Karpas-422 (cell line): ENCODE results near the gene RHBG. TPM values are rescaled to one million over a fixed set of nuclear protein-coding genes. Genes with fewer than 3 reads are reported as not detected.

ENCODE experiments used
- DNase-seq: peaks from one replicate; pipeline ENCODE4 v3.0.0-alpha.2; 2015
- H2AFZ ChIP-seq: fragments of 200-600 bp; sonication (generic); 2 replicates; pipeline ENCODE4 v1.6.1; 2014; ENCODE audit warnings: antibody characterized with exemption, low read length, mixed read lengths
- H3K27ac ChIP-seq: fragments of 200-600 bp; sonication (generic); 2 replicates; pipeline ENCODE4 v1.5.1; 2014; ENCODE audit warnings: mild to moderate bottlenecking, low read length, moderate library complexity
- H3K27me3 ChIP-seq: fragments of 200-600 bp; sonication (generic); 2 replicates; pipeline ENCODE4 v1.6.1; 2014; ENCODE audit warnings: low read length, mixed read lengths
- H3K36me3 ChIP-seq: fragments of 200-600 bp; sonication (generic); 2 replicates; pipeline ENCODE4 v1.6.1; 2014; ENCODE audit warnings: low read length, mixed read lengths; ENCODE audit not compliant: insufficient read depth
- H3K4me1 ChIP-seq: fragments of 200-600 bp; sonication (generic); 2 replicates; pipeline ENCODE4 v1.6.1; 2014; ENCODE audit warnings: mild to moderate bottlenecking, low read length, mixed read lengths
- H3K4me2 ChIP-seq: fragments of 200-600 bp; sonication (generic); 2 replicates; pipeline ENCODE4 v1.6.1; 2014; ENCODE audit warnings: low read length, low read depth, mild to moderate bottlenecking; ENCODE audit not compliant: poor library complexity, severe bottlenecking
- H3K4me3 ChIP-seq: fragments of 200-600 bp; sonication (generic); 2 replicates; pipeline ENCODE4 v1.5.1; 2014; ENCODE audit warnings: mild to moderate bottlenecking, antibody characterized with exemption, low read length, mixed read lengths
- H3K79me2 ChIP-seq: fragments of 200-600 bp; sonication (generic); 2 replicates; pipeline ENCODE4 v1.6.1; 2014; ENCODE audit warnings: mild to moderate bottlenecking, low read length, mixed read lengths
- H3K9ac ChIP-seq: fragments of 200-600 bp; sonication (generic); 2 replicates; pipeline ENCODE4 v1.6.0; 2014; ENCODE audit warnings: low read length
- H3K9me2 ChIP-seq: fragments of 200-600 bp; sonication (generic), shearing (Covaris generic); replicated peaks from 2 replicates; pipeline ENCODE4 v1.6.0; 2014; ENCODE audit warnings: mild to moderate bottlenecking, low read length, moderate library complexity; ENCODE audit not compliant: insufficient read depth
- H3K9me3 ChIP-seq: fragments of 300-700, 200-600 bp; sonication (generic); 2 replicates; pipeline ENCODE4 v1.6.1; 2014; ENCODE audit warnings: low read length, mixed read lengths
- H4K20me1 ChIP-seq: fragments of 200-600 bp; sonication (generic); 2 replicates; pipeline ENCODE4 v1.6.1; 2014; ENCODE audit warnings: mild to moderate bottlenecking, antibody characterized with exemption, low read length, low read depth; ENCODE audit not compliant: insufficient read depth
- small RNA-seq: library from RNA; depleted of rRNA; stranded (forward); fragments of <200 nt; gene quantifications from one replicate; pipeline ENCODE3, GENCODE V24; 2014
- total RNA-seq: library from RNA; depleted of rRNA; stranded (reverse); fragments of >200 nt; shearing (Covaris generic); gene quantifications from 2 replicates; pipeline ENCODE4 v1.2.3, GENCODE V29; 2014; ENCODE audit warnings: low replicate concordance; rRNA removed

Gene RHBG
- total RNA-seq, 1 experiment from 2014 or later: not detected

DNA sequence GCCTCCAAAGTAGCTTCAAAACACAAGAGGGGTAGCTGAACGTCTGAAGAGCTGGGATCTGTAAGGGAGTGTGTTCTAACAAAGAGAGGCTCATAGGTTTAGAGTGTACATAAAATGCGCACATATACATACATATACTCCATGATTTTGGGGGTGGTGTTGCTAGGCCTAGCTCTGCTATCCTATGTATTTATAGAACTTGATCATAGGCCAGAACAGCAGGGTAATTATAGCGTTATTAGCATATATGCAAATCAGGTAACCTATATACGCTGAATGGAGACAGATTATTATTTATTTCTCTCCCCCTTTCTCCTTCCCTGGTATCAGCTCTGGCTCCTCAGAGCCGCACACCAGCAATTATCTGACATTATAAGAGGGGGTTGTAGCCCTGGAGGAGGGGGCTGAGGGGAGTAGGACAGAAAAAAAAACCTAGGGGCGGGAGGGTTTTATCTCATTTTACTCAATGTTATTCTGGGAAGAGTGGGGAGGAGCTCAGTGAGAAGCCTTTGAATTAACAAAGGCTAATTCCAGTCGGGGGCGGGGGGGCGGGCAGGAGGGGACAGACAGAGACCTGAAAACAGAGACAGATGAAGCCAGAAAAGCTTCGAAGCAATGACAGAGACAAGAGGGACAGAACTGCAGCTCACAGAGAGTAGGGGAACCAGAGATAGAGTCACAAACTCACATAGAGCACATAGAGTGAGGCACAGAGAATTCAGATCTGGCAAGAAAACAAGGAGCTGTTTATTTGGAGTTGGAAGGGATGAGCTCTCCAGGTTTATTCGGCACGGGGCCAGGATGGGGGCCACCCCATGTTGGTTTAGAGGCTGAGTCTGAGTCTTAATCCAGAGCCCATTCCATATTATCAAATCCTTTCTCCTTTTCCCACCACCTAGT, 63.0 kb downstream of the RHBG start:
- Histone ChIP-seq H4K20me1 (0 out of 2 replicates have a peak, but pooled peaks cover 3% of the 10 kb centered on the region), H2AFZ (no peak overlapping the region), H3K9me2 (no peaks in the 10 kb centered on the region), H3K79me2 (no peaks in the 10 kb centered on the region), H3K36me3 (no peaks in the 10 kb centered on the region), H3K4me1 (peaks cover 32% of the 10 kb centered on the region), H3K4me2 (peak overlapping the region; percentile 64), H3K9me3 (no peaks in the 10 kb centered on the region), H3K4me3 (peak overlapping the region; percentile 38; the same call in 1 of the 2 replicates), H3K27ac (no peak overlapping the region), H3K27me3 (no peaks in the 10 kb centered on the region), H3K9ac (0 out of 2 replicates have a peak overlapping the region, but pooled peaks have one; percentile 10)
- peak; percentile 64 for DNase-seq

GRCh38 chr1:156432669-156433018, 63.6 kb downstream of the RHBG start:
- 0 out of 2 replicates have a peak, but pooled peaks cover 3% of the 10 kb centered on the region for H4K20me1 ChIP-seq

GRCh38 chr1:156433032-156433431, 64.0 kb downstream of the RHBG start:
- Histone ChIP-seq H3K4me1 (peaks cover 32% of the 10 kb centered on the region), H3K79me2 (no peaks in the 10 kb centered on the region), H3K27ac (no peak overlapping the region), H3K36me3 (no peaks in the 10 kb centered on the region), H2AFZ (no peak overlapping the region), H4K20me1 (0 out of 2 replicates have a peak, but pooled peaks cover 3% of the 10 kb centered on the region), H3K9ac (no peak overlapping the region), H3K27me3 (no peaks in the 10 kb centered on the region), H3K4me2 (no peak overlapping the region), H3K9me3 (no peaks in the 10 kb centered on the region), H3K9me2 (no peaks in the 10 kb centered on the region), H3K4me3 (no peak overlapping the region)
- no peak for DNase-seq

More at GRCh38 chr1:156432669-156433018, 63.6 kb downstream of the RHBG start:
- Histone ChIP-seq H3K9ac (no peak overlapping the region), H3K9me2 (no peaks in the 10 kb centered on the region), H3K4me2 (no peak overlapping the region), H2AFZ (no peak overlapping the region), H3K36me3 (no peaks in the 10 kb centered on the region), H3K27me3 (no peaks in the 10 kb centered on the region), H3K4me3 (no peak overlapping the region), H3K4me1 (peaks cover 32% of the 10 kb centered on the region), H3K27ac (no peak overlapping the region), H3K9me3 (no peaks in the 10 kb centered on the region), H3K79me2 (no peaks in the 10 kb centered on the region)
- DNase-seq: no peak

- Histone ChIP-seq H3K9me3 (no peaks in the 10 kb centered on the region), H2AFZ (no peak overlapping the region), H3K4me2 (no peak overlapping the region), H3K9ac (no peak overlapping the region), H3K27ac (no peak overlapping the region), H3K4me3 (no peak overlapping the region), H3K36me3 (no peaks in the 10 kb centered on the region), H3K9me2 (no peaks in the 10 kb centered on the region), H4K20me1 (0 out of 2 replicates have a peak, but pooled peaks cover 3% of the 10 kb centered on the region), H3K79me2 (no peaks in the 10 kb centered on the region), H3K27me3 (no peaks in the 10 kb centered on the region), H3K4me1 (peaks cover 38% of the 10 kb centered on the region)
- DNase-seq: no peak
These were observed 64.6 kb downstream of the RHBG start for GRCh38 chr1:156433602-156434001.

Small RNA genes lying within 50 kb of the gene (small RNA-seq; reads per million reads assigned to genes)
- not detected for gene MIR9-1

Other genes with a start within 250 kb of the RHBG start
- gene SEMA4A, start 215.6 kb upstream of the RHBG start, total RNA-seq: 46.7 and 66.7 TPM in 2 replicates
- gene SLC25A44, start 175.1 kb upstream of the RHBG start, total RNA-seq: 16.8 and 24.0 TPM in 2 replicates
- 40.1 and 51.2 TPM in 2 replicates for gene PMF1, start 156.2 kb upstream of the RHBG start, total RNA-seq
- 0.18 and 0.48 TPM in 2 replicates for gene BGLAP, start 127.0 kb upstream of the RHBG start, total RNA-seq
- 7.6 and 10.0 TPM in 2 replicates for gene PAQR6, start 121.2 kb upstream of the RHBG start, total RNA-seq
- gene SMG5, start 86.4 kb upstream of the RHBG start, total RNA-seq: 53.7 and 64.6 TPM in 2 replicates
- gene TMEM79, start 84.9 kb upstream of the RHBG start, total RNA-seq: 6.1 and 9.8 TPM in 2 replicates
- gene GLMP, start 73.5 kb upstream of the RHBG start, total RNA-seq: 17.7 and 39.1 TPM in 2 replicates
- not detected in 2 replicates for gene VHLL, start 69.9 kb upstream of the RHBG start, total RNA-seq
- 325 and 443 TPM in 2 replicates for gene CCT3, start 30.9 kb upstream of the RHBG start, total RNA-seq
- 4.5 TPM in 1 of 2 replicates, not detected in the other for gene TSACC, start 30.7 kb upstream of the RHBG start, total RNA-seq
- gene MEF2D, start 131.6 kb downstream of the RHBG start, total RNA-seq: 22.3 and 24.7 TPM in 2 replicates
- gene IQGAP3, start 203.4 kb downstream of the RHBG start, total RNA-seq: 0.75 and 1.5 TPM in 2 replicates
- 2.9 and 7.8 TPM in 2 replicates for gene TTC24, start 210.5 kb downstream of the RHBG start, total RNA-seq
- gene NAXE, start 222.6 kb downstream of the RHBG start, total RNA-seq: 113 and 135 TPM in 2 replicates
- gene GPATCH4, start 232.3 kb downstream of the RHBG start, total RNA-seq: 26.2 and 28.0 TPM in 2 replicates